Astrocyte (in vitro differentiated cells and primary cell): ENCODE results near the gene ZNF516. TPM values are rescaled to one million over a fixed set of nuclear protein-coding genes. Genes with fewer than 3 reads are reported as not detected.

Experiments used
- DNase-seq: peaks from one replicate; pipeline ENCODE4 v3.0.0-alpha.2; 2010; ENCODE audit warnings: low read depth
- FAIRE-seq: peaks from 2 replicates; lab custom pipeline; 2011; peaks lifted over from hg19 to GRCh38; lab: Jason Lieb, UNC
- H2AFZ ChIP-seq: 2 replicates; pipeline ENCODE4 v1.6.0; 2012; ENCODE audit warnings: low read depth, low read length, inconsistent platforms
- H3K27ac ChIP-seq: 2 replicates; pipeline ENCODE4 v1.5.1; 2011; ENCODE audit warnings: low read depth, low read length, inconsistent platforms
- H3K27me3 ChIP-seq: 2 replicates; pipeline ENCODE4 v1.6.0; 2011; ENCODE audit warnings: low read length, inconsistent platforms; ENCODE audit not compliant: insufficient read depth
- H3K36me3 ChIP-seq: 2 replicates; pipeline ENCODE4 v1.5.1; 2011; ENCODE audit warnings: low read length, inconsistent platforms; ENCODE audit not compliant: insufficient read depth
- H3K4me1 ChIP-seq: 2 replicates; pipeline ENCODE4 v1.5.1; 2011; ENCODE audit warnings: low read length, inconsistent platforms; ENCODE audit not compliant: insufficient read depth
- H3K4me2 ChIP-seq: 2 replicates; pipeline ENCODE4 v1.6.0; 2012; ENCODE audit warnings: low read length, inconsistent platforms
- H3K4me3 ChIP-seq: 2 replicates; pipeline ENCODE4 v1.5.1; 2011; ENCODE audit warnings: low read depth, mild to moderate bottlenecking, low read length, inconsistent platforms; ENCODE audit not compliant: insufficient read depth
- H3K79me2 ChIP-seq: 2 replicates; pipeline ENCODE4 v1.6.0; 2012; ENCODE audit warnings: mild to moderate bottlenecking, low read length, inconsistent platforms; ENCODE audit not compliant: insufficient read depth
- H3K9ac ChIP-seq: 2 replicates; pipeline ENCODE4 v1.6.0; 2012; ENCODE audit warnings: mild to moderate bottlenecking, low read length, inconsistent platforms
- H3K9me3 ChIP-seq: 2 replicates; pipeline ENCODE4 v1.5.1; 2012; ENCODE audit warnings: low read depth, mild to moderate bottlenecking, low read length, inconsistent platforms; ENCODE audit not compliant: insufficient read depth
- H4K20me1 ChIP-seq: 2 replicates; pipeline ENCODE4 v1.6.0; 2012; ENCODE audit warnings: low read length, inconsistent platforms; ENCODE audit not compliant: insufficient read depth
- H3K27ac Mint-ChIP-seq: one replicate; pipeline ENCODE4 v1.8.0; 2021; ENCODE audit warnings: mild to moderate bottlenecking, mixed read lengths; ENCODE audit not compliant: unreplicated experiment
- H3K27me3 Mint-ChIP-seq: one replicate; pipeline ENCODE4 v1.8.0; 2021; ENCODE audit warnings: low read depth, mixed read lengths; ENCODE audit not compliant: unreplicated experiment
- H3K36me3 Mint-ChIP-seq: one replicate; pipeline ENCODE4 v1.8.0; 2021; ENCODE audit warnings: low read depth, mixed read lengths; ENCODE audit not compliant: unreplicated experiment
- H3K4me1 Mint-ChIP-seq: one replicate; pipeline ENCODE4 v1.8.0; 2021; ENCODE audit warnings: low read depth, mixed read lengths; ENCODE audit not compliant: unreplicated experiment
- H3K4me3 Mint-ChIP-seq: one replicate; pipeline ENCODE4 v1.8.0; 2021; ENCODE audit warnings: mild to moderate bottlenecking, moderate library complexity, mixed read lengths; ENCODE audit not compliant: unreplicated experiment
- H3K9me3 Mint-ChIP-seq: one replicate; pipeline ENCODE4 v1.8.0; 2021; ENCODE audit warnings: mild to moderate bottlenecking, mixed read lengths; ENCODE audit not compliant: unreplicated experiment
- CTCF ChIP-seq: IDR thresholded peaks from 2 replicates; pipeline ENCODE4 v1.5.1; 2011; ENCODE audit warnings: low read depth, mild to moderate bottlenecking, inconsistent platforms, low read length, moderate library complexity; ENCODE audit not compliant: insufficient read depth
- EZH2 ChIP-seq: IDR thresholded peaks from 2 replicates; pipeline ENCODE4 v1.6.1; 2012; ENCODE audit warnings: mild to moderate bottlenecking, low read length, inconsistent platforms; ENCODE audit not compliant: insufficient read depth
- total RNA-seq: library from RNA; stranded (reverse); gene quantifications from 2 replicates; pipeline ENCODE4 v1.2.1, GENCODE V29; 2021

The ZNF516 gene
- total RNA-seq, 1 donor from 2014 or later, result 59.8 TPM

- Mint-ChIP-seq H3K4me1 (peaks cover 39% of the 10 kb centered on the region), H3K27me3 (no peaks in the 10 kb centered on the region), H3K27ac (no peak overlapping the region), H3K4me3 (peak overlapping the region; percentile 97), H3K36me3 (no peaks in the 10 kb centered on the region), H3K9me3 (no peaks in the 10 kb centered on the region)
- no peak overlapping the region for H3K27ac ChIP-seq
- no peaks in the 10 kb centered on the region for H3K36me3 ChIP-seq
- H3K27me3 ChIP-seq, result no peaks in the 10 kb centered on the region
- H4K20me1 ChIP-seq, result peaks cover 55% of the 10 kb centered on the region
- H3K4me2 ChIP-seq, result peak overlapping the region; percentile 96
- H3K9me3 ChIP-seq, result no peaks in the 10 kb centered on the region
- TF ChIP-seq CTCF (no peak), EZH2 (no peak)
- peaks cover 77% of the 10 kb centered on the region for H3K79me2 ChIP-seq
- H3K9ac ChIP-seq, result no peak overlapping the region
- peaks cover 18% of the 10 kb centered on the region for H3K4me1 ChIP-seq
- H2AFZ ChIP-seq, result no peak overlapping the region
- DNase-seq (peak; percentile 11), FAIRE-seq (no peak)
- no peak overlapping the region for H3K4me3 ChIP-seq
Observed at GRCh38 chr18:76489081-76489480, 6.0 kb downstream of the ZNF516 start.

- Histone ChIP-seq H4K20me1 (peaks cover 64% of the 10 kb centered on the region), H3K27ac (no peak overlapping the region), H3K4me1 (peaks cover 18% of the 10 kb centered on the region), H3K36me3 (no peaks in the 10 kb centered on the region), H3K9ac (peak overlapping the region; percentile 14), H3K4me2 (peak overlapping the region; percentile 96), H2AFZ (no peak overlapping the region), H3K79me2 (peaks cover 86% of the 10 kb centered on the region), H3K9me3 (no peaks in the 10 kb centered on the region), H3K27me3 (no peaks in the 10 kb centered on the region), H3K4me3 (no peak overlapping the region)
- Mint-ChIP-seq H3K27ac (no peak overlapping the region), H3K36me3 (peaks cover 3% of the 10 kb centered on the region), H3K9me3 (no peaks in the 10 kb centered on the region), H3K27me3 (no peaks in the 10 kb centered on the region), H3K4me3 (peak overlapping the region; percentile 71), H3K4me1 (peaks cover 39% of the 10 kb centered on the region)
- FAIRE-seq (no peak), DNase-seq (peak; percentile 70)
- TF ChIP-seq CTCF (no peak), EZH2 (no peak)
Observed at GRCh38 chr18:76488190-76488589, 6.9 kb downstream of the ZNF516 start.

- no peak for TF ChIP-seq CTCF
- no peak for TF ChIP-seq EZH2
- H3K36me3 ChIP-seq, result no peaks in the 10 kb centered on the region
- DNase-seq (no peak), FAIRE-seq (no peak)
- peaks cover 39% of the 10 kb centered on the region for H3K4me1 Mint-ChIP-seq
- H3K27ac Mint-ChIP-seq, result no peak overlapping the region
- no peaks in the 10 kb centered on the region for H3K27me3 Mint-ChIP-seq
- peaks cover 90% of the 10 kb centered on the region for H3K79me2 ChIP-seq
- H3K4me1 ChIP-seq, result peaks cover 18% of the 10 kb centered on the region
- H3K9me3 ChIP-seq, result no peaks in the 10 kb centered on the region
- H4K20me1 ChIP-seq, result peaks cover 66% of the 10 kb centered on the region
- H2AFZ ChIP-seq, result no peak overlapping the region
- no peaks in the 10 kb centered on the region for H3K9me3 Mint-ChIP-seq
- peak overlapping the region; percentile 96 for H3K4me2 ChIP-seq
- H3K27me3 ChIP-seq, result no peaks in the 10 kb centered on the region
- H3K27ac ChIP-seq, result no peak overlapping the region
- no peak overlapping the region for H3K4me3 ChIP-seq
- peak overlapping the region; percentile 14 for H3K9ac ChIP-seq
- peak overlapping the region; percentile 71 for H3K4me3 Mint-ChIP-seq
- H3K36me3 Mint-ChIP-seq, result peaks cover 3% of the 10 kb centered on the region
Observed at GRCh38 chr18:76487782-76488181, 7.3 kb downstream of the ZNF516 start.
